Activated CD4-positive, CD25-positive, alpha-beta regulatory T cell treated with anti-CD3 and anti-CD28 coated beads, Interleukin-2, amount 50 U/mL, for 24 hours (primary cell): ENCODE data around the gene SSH2.
A peak's percentile ranks its signal among the peaks of the same experiment; 100 is the strongest.

Source experiments
- ATAC-seq, 2 donors: fragments of 150-1000 bp; cut with Tn5 transposase; one replicate each; pipeline ENCODE4 v1.10.0; 2021; ENCODE audit warnings: mild to moderate bottlenecking in 1 of 2, moderate library complexity in 1 of 2

SSH2 gene

DNA sequence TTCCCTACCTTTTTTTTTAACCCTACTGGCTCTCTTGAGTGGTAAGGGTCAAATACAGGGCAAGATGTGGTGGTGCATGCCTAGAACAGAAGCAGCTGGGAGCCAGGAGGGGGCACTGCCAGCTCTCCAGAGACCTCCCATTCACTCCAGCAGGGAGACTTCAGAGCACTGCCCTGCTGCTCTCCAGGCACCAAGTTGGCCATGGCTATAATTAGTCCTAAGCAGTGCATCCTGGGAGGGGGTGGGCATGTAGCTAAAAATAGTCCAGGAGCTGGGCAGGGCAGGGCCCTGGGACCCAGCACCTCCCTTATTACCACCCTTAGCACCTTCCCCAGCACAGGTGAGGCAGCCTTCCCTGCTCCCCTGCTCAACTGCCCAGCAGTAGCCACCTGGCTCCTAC is 310.8 kb downstream of the SSH2 start:
- no peak for ATAC-seq

DNA sequence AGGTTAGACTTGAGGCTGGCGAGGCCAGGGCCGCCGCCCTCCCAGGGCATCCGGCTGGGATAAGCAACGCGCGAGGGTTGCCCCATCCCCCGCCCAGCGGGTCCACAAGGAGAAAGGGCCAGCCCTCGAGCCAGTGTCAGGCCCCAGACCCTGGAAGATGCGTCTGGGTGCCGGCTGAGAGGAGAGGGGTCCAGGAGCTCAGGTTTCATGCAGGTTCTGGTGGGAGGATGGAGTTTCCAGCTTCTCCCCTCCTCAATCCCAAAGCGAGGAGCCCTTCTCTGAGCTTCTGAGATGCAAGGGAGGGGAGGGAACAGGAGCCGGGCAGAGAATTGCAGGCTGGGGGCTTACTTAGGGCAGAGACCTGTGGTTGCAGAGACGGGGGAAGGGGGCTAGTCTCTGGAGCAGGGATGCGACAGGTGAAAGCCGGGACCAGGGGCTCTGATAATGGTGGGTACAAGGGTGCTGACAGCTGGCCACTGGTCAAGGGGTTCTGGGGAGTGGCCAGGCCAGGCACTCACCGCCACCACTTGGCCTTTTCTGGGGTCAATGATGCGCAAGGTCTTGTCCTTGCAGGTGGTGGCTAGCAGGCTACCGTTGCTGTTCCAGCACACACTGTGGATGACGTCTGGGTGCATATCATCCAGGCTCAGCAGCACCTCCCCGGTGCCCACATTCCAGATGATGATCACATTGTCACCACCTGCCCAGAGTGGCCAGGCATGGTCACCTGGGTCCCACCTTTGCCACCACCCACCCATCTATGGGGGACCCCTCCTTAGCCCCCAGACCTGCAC is 311.6 kb downstream of the SSH2 start:
- no peak for ATAC-seq

DNA sequence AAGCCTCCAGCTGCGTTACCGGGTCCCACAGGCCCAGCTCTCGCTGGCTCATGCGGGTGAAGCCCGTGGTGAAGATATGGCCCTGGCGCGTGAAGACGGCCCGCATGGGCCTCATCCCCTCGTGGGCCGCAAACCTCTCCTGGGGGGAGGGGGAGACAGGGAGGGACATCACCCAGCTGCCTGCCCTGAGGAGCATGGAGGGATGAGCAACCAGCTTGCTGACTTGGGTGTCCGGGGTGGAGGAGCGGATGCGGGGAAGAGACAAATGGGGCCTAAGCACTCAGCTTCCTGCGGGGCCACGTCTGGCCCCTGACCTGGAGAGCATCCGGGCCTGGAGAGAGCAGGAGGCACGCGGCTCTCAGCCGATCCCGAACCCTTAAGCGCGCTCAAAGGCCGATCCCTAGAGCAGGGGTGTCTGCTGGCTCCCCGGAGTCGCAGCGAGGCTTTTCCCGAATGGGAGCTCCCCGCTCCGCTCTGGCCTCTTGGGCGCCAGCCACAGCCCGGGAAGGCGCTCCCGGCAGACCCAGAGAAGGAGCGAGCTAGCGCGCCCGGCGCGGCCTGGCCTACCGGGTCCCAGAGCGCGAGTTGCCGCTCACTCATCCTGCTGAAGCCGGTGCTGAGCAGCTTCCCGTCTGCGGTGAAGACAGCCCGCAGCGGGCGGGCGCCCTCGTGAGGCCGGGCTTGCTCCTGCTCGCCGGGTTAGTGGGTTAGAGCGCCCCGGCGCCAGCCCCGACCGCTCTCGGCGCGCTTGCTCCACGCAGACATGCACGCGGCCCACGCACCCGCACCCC is 312.4 kb downstream of the SSH2 start:
- ATAC-seq, result peak; percentile 45 to 51

DNA sequence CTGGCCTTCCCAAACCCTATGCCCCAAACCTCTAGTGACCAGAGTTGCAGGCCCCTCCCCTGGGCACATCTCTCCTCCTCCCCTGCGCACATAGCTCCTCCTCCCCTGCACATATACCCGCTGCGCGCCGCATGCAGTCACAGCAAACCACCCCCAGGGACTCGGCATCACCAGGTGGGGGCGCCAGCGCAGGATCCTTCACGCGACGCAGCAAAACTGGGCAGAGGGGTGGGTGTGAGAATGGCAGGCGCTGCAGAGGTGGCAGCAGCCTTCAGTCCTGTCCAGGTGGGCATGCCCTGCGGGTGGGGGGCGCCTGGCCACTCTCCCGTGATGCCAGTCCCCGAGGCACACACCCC is 312.9 kb downstream of the SSH2 start:
- ATAC-seq, result peak; percentile 72 to 73

DNA sequence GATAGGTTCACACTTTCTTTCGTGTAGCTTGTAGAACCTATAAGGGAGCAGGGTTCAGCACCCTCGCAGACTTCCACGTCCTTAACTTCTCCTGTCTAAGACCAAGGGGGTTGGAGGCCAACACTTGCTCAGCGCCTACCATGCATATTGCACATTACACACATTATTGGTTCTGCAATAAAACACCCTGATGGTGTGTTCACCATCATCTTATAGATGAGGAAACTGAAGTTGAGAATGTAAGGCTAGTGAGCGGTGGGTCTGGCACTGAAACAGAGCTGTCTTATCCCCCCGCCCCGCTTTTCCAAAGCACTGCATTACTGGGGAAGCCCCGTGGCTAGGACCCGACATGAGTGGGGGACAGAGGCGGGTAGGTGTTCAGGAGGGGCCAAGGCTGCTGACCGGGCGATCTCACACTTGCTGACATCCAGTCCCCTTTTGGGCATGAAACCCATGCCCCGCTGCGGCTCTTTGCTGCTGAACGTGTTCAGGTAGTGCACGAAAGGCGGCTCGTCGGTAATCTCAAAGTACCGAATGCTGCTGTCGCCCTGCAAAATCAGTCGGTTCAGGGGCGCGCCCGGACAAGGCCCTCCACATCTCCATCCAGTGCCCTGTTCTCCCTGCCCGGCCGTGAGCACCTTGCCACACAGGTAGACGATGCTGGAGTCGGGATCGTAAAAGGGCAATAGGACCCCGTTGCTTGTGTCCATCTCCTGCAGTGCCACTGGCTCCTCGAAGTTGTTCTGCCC is 313.6 kb downstream of the SSH2 start:
- no peak for ATAC-seq

DNA sequence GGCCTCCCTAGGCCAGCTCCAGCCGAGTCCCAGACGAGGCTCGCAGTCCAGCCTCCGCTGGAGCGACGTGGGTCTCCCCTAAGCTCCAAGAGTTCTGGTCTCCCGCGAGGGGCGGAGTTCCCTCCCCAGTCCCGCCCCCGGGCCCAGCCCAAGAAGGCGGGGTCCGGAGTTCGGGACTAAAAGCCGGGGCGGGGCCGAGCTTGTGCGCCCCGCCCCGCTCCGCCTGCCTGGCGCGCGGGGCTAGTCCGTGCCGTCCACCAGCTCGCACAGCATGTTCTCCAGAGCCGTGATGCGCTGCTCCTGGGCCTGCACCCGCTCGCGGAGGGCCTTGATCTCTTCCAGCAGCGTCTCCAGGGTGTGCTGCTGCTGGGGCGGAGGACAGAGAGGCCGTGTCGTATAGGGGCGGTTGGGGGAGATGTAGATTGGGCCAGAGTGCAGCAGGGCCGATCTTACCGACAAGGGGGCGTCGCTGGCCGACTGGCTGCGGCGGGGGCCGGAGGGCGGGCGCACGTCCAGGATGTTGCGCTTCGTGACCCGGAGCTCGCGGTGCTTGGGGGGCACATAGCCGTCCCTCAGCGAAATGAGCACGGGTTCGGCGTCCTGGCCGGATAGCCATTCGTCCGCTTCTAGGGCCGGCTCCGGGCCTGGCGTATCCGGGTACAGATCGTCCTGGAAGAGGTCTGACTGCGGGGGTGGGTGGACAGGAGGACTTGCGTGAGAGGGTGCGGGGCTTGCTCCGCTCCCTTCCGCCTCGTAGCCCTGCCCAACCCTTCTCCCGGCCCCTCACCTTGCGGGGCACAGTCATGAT is 314.3 kb downstream of the SSH2 start:
- ATAC-seq, result peak; percentile 52 to 64

DNA sequence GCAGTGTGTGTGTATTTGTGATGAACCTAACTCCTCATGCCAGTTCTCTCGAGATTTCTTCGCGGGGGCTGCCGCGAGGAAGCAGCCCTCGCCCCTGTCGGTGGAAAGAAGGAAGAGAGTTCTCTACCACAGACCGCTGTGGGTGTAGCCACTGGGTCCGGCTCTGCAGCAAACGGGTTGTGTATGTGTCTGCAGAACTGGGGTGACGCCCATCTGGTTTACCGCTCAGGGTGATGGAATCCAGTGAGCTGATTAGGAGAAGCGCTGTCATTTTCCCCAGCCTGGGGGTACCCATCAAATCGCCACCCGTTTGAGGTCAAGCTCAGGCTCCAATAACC is 315.0 kb downstream of the SSH2 start:
- peak in 1 of 2 donors; percentile 6 for ATAC-seq

DNA sequence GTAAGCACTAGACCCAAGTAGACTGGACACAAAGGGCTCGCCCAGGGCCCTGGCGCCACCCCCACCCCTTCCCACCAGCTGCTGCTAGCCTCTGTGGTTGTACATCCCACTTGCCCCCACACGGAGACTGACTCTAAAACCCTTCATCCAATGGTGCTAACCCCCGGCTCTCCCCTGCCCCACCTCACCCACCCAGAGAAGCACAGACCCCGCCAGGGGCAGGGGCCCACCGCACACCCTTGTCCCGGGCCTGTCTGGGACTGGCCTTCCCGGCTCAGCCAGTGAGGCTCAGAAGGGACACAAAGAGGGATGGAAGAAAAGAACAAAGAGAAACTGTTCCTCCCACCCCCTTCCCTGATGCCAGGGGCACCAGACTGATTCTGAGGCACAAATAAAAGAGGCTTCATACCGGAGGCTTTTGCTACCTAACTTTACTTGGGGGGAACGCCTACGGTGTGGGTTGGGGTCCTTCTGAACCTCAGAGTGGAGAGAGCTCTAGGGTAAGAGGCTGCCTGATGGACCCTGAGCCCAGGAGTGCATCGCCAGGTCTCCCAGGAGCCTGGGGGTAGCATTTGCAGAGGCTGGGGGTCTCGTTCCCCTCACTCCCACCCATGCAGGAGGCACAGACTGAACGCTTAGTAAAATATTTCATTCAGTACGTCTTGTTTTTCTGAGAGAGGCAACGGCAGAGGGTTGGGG is 315.5 kb downstream of the SSH2 start:
- no peak for ATAC-seq

DNA sequence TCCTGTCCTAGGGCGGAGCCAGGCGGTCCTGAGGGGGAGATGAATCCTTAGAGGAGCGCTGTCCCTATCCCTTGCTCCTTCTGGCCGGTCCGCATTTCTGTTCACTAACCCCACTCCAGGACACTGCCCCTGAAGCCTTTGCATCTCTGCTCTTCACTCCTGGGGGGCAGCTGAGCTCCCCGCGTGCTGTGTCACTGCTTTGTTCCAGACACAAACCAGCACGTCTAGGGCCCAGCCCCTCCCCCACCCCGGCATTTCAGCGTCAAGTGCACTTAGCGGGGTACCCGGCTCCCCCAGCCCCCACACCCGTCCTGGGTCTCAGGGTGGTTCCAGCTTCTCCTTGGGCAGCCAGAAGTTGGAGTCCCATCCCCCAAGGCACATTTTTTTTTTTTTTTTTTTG is 316.2 kb downstream of the SSH2 start:
- ATAC-seq, result no peak

DNA sequence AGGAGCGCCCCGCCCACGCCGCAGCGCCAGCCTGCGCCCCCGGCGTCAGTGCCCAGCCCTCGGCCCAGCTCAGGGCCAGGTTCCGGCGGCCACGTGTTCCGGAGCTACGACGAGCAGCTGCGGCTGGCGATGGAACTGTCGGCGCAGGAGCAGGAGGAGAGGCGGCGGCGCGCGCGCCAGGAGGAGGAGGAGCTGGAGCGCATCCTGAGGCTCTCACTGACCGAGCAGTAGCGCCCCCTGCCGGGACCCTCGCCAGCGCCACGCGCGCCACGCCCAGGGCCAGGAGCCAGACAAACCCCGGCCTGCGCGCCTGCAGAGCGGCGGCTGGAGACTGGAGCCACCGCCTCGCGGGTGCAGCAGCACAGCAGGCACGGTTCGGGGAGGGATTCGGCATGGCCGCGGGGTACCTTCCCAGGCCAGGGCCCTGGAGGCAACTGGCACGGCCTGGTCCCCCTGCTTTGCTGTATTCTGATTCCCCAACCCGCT is 316.6 kb downstream of the SSH2 start:
- peak; percentile 42 to 54 for ATAC-seq

DNA sequence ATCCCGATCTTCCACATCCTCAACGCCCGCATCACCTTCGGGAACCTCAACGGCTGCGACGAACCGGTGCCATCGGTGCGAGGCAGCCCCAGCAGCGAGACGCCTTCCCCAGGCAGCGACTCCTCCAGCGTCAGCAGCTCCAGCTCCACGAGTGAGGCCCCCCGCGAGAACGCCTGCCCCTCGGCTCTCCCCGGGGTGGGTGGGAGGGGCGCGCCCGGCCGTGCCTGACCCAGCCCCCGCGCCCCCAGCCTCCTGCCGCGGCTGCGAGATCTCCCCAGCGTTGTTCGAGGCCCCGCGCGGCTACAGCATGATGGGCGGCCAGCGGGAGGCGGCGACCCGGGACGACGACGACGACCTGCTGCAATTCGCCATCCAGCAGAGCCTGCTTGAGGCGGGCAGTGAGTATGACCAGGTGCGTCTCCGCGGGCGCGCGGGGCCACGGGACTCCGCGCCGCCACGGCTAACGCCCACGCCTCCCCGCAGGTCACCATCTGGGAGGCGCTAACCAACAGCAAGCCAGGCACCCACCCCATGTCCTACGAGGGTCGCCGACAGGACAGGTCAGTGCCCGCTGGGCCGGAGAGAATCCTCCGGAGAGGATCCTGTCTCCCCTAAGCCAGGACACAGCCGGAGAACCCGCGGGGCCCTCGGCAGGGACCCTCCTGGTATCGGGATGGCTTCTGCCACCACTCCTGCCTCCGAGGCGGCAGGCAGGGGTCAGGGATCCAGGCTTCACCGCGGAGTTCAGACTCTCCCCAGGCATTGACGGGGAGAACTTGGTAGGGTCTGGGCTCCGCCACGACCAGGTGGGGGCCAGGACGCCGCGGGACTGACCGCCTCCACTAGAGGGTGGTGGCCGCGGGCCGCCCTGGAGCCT is 317.4 kb downstream of the SSH2 start:
- ATAC-seq, result no peak

DNA sequence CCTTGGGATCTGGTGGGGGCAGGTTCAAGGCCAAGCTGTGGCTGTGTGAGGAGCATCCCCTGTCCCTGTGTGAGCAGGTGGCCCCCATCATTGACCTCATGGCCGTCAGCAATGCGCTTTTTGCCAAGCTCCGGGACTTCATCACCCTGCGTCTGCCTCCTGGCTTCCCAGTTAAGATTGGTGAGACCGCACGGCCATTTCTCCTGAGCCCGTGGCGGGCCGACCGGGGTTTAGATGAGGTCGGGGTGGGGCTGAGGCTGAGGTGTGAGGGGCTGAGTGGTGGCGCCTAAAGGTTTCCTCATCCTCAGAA is 318.0 kb downstream of the SSH2 start:
- no peak for ATAC-seq

DNA sequence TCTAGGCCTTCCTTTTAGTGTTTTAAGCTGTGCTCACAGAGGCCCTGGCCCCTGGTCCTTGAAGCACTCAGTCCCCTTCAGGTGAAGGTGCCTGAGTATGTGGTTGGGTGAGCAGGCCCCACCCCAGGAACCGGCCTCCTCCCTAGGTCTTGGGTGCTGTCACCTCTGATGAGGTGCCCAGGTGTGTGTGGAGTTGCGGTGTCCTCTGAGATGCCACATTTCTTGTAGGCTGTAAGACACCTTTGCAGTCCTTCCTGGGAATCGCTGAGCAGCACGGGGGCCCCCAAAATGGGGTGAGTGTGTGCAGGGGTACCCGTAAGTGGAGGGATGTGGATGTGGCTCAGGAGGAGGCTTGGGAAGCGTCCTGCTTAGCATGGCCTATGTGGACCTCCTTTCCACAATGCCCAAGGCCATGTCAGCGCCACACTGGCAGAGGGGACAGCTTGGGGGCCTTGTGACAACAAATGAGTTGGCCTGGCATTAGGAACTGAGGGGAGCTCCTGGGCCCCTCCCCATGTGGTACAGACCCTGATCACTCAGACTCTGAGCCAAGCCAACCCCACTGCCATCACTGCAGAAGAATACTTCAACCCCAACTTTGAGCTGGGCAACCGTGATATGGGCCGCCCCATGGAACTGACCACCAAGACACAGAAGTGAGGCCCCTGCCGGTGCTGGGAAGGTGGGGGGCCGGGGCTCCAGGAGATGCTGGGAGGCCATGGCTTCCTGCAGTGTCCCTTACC is 318.5 kb downstream of the SSH2 start:
- ATAC-seq, result no peak

DNA sequence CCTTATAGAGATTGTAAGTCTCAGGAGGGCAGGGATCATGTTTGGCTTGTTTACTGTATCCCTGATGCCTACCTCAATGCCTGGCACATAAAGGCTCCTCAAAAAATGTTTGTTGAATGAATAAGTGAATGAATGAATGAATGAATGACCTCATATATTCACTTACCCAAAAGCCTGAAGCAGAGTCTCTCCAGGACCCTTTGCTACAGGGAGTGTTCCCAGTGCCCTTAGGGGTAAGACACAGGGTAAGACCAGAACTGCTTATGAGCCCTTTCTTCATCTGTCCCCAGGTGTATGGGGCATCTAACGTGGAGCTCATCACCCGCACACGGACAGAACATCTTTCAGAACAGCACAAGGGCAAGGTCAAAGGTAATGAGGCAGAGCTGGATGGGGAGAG is 319.6 kb downstream of the SSH2 start:
- no peak for ATAC-seq

DNA sequence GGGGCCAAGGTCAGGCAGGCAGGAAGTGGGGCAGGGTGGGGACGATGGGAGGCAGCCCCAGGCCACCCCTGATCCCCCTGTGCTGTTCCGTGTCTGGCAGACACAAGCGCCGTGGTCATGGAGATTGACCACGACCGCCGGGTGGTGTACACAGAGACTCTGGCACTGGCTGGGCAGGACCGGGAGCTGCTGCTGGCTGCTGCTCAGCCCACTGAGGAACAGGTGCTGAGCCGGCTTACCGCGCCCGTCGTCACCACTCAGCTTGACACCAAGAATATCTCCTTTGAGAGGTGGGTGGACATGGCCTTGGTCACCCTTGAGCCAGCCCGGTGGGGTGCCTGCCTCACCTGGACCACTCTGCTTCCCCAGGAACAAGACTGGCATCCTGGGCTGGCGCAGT is 321.0 kb downstream of the SSH2 start:
- ATAC-seq, result no peak

DNA sequence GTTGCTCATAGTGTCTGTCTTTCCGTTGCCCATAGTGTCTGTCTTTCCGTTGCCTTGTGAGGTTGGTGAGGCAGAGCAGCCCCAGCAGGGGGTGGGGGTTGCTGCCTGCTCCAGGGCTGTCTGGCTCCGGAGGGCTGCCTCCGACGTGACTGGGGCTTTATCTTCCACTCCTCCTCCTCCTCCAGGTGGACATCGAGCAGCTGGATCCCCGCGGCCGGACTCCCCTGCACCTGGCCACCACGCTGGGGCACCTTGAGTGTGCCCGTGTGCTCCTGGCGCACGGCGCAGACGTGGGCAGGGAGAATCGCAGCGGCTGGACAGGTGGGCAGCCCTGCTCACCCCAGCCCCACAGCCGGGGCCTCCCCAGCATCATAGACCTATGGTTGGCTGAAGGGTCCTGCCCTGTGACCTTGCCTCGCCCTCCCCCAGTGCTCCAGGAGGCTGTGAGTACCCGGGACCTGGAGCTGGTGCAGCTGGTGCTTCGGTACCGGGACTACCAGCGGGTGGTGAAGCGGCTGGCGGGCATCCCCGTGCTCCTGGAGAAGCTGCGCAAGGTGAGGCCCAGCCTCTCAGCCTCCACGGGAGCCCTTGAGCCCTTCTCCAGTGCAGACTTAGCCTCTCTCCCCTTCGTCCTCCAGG is 322.4 kb downstream of the SSH2 start:
- ATAC-seq, result no peak

DNA sequence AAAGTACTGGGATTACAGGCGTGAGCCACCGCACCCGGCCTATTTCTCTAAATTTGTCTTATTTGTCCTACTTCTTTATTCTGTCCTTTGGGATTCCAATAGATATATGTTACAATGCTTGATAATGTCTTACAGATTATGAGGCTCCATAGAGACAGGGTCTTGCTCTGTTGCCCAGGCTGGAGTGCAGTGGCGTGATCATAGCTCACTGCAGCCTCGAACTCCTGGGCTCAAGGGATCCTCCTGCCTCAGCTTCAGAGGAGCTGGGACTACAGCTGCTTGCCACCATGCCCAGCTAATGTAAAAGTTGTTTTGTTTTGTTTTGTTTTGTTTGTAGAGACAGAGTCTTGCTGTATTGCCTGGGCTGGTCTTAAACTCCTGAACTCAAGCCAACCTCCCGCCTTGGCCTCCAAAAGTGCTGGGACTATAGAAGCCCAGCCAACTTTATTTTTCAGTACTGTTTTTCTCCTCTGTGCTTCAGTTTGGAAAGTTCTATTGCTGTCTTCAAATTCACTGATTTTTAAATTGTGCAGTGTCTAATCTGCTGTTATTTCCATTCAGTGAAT is 326.8 kb downstream of the SSH2 start:
- ATAC-seq, result no peak

DNA sequence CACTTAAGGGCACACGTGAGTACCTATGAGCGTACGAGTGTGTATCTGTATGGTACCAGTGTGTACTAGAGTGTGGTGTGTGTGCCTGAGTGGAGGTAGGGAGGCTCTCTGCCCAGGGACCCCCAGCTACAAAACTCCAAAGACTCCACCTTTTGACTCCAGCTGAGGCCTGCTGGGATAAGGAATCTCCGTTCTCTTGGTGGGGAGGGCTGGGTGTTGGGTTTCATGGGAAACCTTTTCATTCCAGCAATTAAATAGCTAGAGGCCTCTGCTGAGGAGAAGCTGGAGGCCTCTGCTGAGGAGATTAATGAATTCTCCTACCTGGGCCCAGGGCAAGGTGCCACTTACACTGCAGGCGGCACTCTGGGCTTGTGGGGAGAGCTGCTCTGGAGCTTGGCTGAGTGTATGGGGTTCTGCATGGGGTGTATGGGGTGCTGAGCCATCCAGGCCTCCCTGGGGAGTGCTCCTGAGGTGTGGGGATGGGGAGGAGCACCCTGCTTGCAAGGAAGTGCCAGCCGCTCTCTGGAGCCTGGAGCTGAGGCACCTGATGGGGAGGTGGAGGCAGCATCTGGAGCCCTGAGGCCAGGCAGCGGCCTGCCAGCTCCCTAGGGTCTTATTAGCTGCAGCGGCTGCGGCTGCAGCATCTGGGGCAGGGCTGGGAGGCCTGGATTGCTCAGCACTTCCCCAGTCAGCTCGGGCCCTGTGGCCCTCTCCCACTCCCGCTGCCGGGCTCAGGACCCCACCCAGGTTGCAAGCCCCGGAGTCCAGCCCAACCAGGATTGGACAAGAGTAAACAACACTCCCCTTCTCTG is 332.5 kb downstream of the SSH2 start:
- ATAC-seq, result no peak

DNA sequence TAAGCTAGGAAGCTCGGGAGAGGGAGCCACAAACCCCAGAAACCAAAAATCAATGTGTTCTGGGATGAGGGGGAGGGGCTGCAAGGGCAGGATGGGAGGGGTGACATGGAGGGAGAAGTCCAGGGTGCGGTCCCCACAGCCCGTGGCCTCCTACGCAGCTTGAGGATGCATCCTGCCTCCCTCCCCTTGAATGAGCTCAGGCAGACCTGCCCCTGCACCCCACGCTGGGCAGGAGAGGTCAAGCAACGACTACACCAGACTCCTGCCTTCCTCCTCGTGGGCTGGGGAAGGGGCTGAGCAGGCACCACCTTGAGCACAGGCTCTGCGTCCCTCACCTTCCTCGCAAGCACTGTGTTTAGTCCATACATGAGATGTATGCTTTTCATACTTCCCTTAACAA is 333.2 kb downstream of the SSH2 start:
- no peak for ATAC-seq
